HTERT RPE-1 (cell line): Measurements from ENCODE around the gene ENTREP3.

ENCODE experiments used
- in situ Hi-C: fragments of 300-500 bp; cut with MboI; formaldehyde crosslinking; loops from 4 replicates; pipeline ENCODE4 v1.14.3; 2020; ENCODE audit warnings: low sequenced_read_pairs

ENTREP3 gene

GRCh38 chr1:155202731-155203515 is 52.4 kb downstream of the ENTREP3 start:
- in situ Hi-C loops, result no loop called here

DNA sequence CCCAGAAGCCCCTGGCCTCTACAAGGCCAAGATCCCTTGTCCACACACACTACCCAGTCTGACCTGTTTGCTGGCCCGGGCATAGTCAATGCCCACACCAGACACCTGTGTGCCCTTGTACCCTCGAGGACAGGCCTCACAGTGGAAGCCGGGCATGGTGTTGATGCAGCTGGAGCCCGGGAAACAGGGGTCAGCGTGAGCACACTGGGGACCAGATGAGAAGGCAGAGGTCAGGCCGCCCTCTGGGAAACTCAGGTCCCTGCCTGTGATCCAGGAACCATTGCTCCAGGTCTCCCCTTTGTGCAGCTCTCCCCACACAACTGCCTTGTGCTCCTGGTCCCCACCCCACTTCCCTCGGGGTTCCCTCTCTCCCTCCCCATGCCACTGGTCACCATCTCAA is 53.1 kb downstream of the ENTREP3 start:
- in situ Hi-C loops, result no loop called here

- in situ Hi-C loops, result no loop called here
These were observed 54.4 kb downstream of the ENTREP3 start for GRCh38 chr1:155200920-155201319.

DNA sequence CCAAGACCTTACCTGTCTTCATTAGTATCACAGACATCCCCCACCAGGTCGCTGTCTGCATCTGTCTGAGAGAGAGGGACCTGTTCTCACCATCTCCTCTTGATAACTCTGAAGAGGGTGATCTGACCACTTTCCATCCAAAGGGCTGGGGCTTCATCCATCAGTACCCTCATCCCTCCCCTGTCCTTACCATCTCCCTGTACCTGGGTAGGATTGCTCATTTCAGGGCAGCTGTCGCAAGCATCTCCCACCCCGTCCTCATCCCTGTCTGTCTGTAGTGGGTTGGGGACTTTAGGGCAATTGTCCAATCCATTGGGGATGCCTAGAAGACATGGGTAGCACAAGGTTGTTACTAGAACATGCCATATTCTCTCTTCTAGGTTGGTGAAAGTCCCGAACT is 55.5 kb downstream of the ENTREP3 start:
- in situ Hi-C loops, result no loop called here

DNA sequence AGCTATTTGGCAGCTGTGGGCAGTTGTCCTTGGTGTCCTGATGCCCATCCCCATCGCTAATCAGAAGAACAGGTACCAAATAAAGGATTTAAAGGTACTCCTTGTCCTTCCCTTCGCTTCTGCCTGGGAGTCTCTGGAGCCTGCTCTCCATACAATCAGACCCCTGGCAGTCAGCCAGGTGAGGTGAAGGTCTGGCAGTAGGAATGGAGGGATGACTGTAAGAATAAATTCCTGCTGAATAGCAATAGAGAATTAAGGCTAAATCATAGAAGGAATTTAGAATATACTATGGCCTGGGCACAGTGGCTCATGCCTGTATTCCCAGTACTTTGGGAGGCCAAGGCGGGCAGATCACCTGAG is 56.8 kb downstream of the ENTREP3 start:
- in situ Hi-C loops, result no loop called here

GRCh38 chr1:155197901-155198546 is 57.3 kb downstream of the ENTREP3 start:
- in situ Hi-C loops, result no loop called here
